ENCODE measurements around the gene TUSC2. TPM values are rescaled to one million over a fixed set of nuclear protein-coding genes. Genes with fewer than 3 reads are reported as not detected.
"Not testable (repeated sequence)": the region's sequence is repeated elsewhere in the genome, so short reads cannot be mapped to it uniquely, and the experiment has no call there.

TUSC2 gene
- total and polyA plus RNA-seq, 5 donors from 2014 or later, result 17.5 to 55.6 (median 45.9) TPM

GRCh38 chr3:50286322-50287227 lies 41.4 kb downstream of the TUSC2 start:
- H3K36me3 Mint-ChIP-seq, result peaks cover 4% of the 10 kb centered on the region
- H3K9me3 Mint-ChIP-seq, result no peaks in the 10 kb centered on the region
- DNase-seq, result no peak
- H3K4me3 ChIP-seq (ENCODE audit: low read depth, low read length), result no peak overlapping the region
- no peaks in the 10 kb centered on the region for H3K27me3 Mint-ChIP-seq
- peaks cover 34% of the 10 kb centered on the region for H3K36me3 ChIP-seq (ENCODE audit: control insufficient read depth, insufficient read depth, low read length)
- no peak for ATAC-seq (ENCODE audit: low read depth in 2 of 2)
- no peak overlapping the region for H3K4me3 Mint-ChIP-seq
- H3K27ac Mint-ChIP-seq, result no peak overlapping the region
- H3K4me1 Mint-ChIP-seq, result peaks cover 0 to 11% (median 2%) of the 10 kb centered on the region in 4 donors
- H3K27ac ChIP-seq (ENCODE audit: insufficient read depth, low read length, poor library complexity, severe bottlenecking), result no peak overlapping the region
- H3K9me3 ChIP-seq (ENCODE audit: control insufficient read depth in 2 of 2, low read length in 2 of 2), result no peaks in the 10 kb centered on the region
- no peaks in the 10 kb centered on the region for H3K27me3 ChIP-seq (ENCODE audit: control insufficient read depth, insufficient read depth, low read length)
- peaks cover 5% of the 10 kb centered on the region for H3K4me1 ChIP-seq (ENCODE audit: control insufficient read depth, insufficient read depth, low read length, poor library complexity, severe bottlenecking)

- H3K9me3 ChIP-seq (ENCODE audit: control insufficient read depth in 2 of 2, low read length in 2 of 2); H3K4me3 Mint-ChIP-seq; DNase-seq; H3K27me3 ChIP-seq (ENCODE audit: control insufficient read depth, insufficient read depth, low read length); H3K4me1 ChIP-seq (ENCODE audit: control insufficient read depth, insufficient read depth, low read length, poor library complexity, severe bottlenecking); ATAC-seq (ENCODE audit: low read depth in 2 of 2); H3K4me1 Mint-ChIP-seq; H3K27ac Mint-ChIP-seq; H3K36me3 Mint-ChIP-seq; H3K27ac ChIP-seq (ENCODE audit: insufficient read depth, low read length, poor library complexity, severe bottlenecking); H3K27me3 Mint-ChIP-seq; H3K9me3 Mint-ChIP-seq; H3K4me3 ChIP-seq (ENCODE audit: low read depth, low read length): not testable (repeated sequence)
- H3K36me3 ChIP-seq (ENCODE audit: control insufficient read depth, insufficient read depth, low read length), result peaks cover 21% of the 10 kb centered on the region
Measured at GRCh38 chr3:50284121-50284520, 43.9 kb downstream of the TUSC2 start.

- Histone ChIP-seq H3K4me1 (ENCODE audit: control insufficient read depth, insufficient read depth, low read length, poor library complexity, severe bottlenecking) (peaks cover 16% of the 10 kb centered on the region), H3K27me3 (ENCODE audit: control insufficient read depth, insufficient read depth, low read length) (peaks cover 5% of the 10 kb centered on the region), H3K27ac (ENCODE audit: insufficient read depth, low read length, poor library complexity, severe bottlenecking) (no peak overlapping the region), H3K4me3 (ENCODE audit: low read depth, low read length) (no peak overlapping the region), H3K9me3 (ENCODE audit: control insufficient read depth in 2 of 2, low read length in 2 of 2) (no peaks in the 10 kb centered on the region), H3K36me3 (ENCODE audit: control insufficient read depth, insufficient read depth, low read length) (no peaks in the 10 kb centered on the region)
- Mint-ChIP-seq H3K9me3 (no peaks in the 10 kb centered on the region), H3K4me3 (no peak overlapping the region), H3K4me1 (peaks cover 0 to 16% (median 2%) of the 10 kb centered on the region in 4 donors), H3K27ac (no peak overlapping the region), H3K36me3 (no peaks in the 10 kb centered on the region), H3K27me3 (peaks cover 31% of the 10 kb centered on the region)
- no peak for DNase-seq
- ATAC-seq (ENCODE audit: low read depth in 2 of 2), result no peak
Measured at GRCh38 chr3:50279255-50280016, 48.6 kb downstream of the TUSC2 start.

GRCh38 chr3:50278880-50279224 lies 49.2 kb downstream of the TUSC2 start, which contains the start of gene LSMEM2:
Gene LSMEM2 (plus strand): TSS chr3:50279087. CDS start chr3:50279114, 27 bp downstream.
- H3K27ac Mint-ChIP-seq, result no peak within 1 kb of the TSS

GRCh38 chr3:50278123-50278879 lies 49.7 kb downstream of the TUSC2 start:
- DNase-seq (no peak), ATAC-seq (ENCODE audit: low read depth in 2 of 2) (no peak)
- Mint-ChIP-seq H3K27ac (no peak overlapping the region), H3K4me3 (no peak overlapping the region), H3K4me1 (peaks cover 0 to 22% (median 7%) of the 10 kb centered on the region in 4 donors), H3K9me3 (no peaks in the 10 kb centered on the region), H3K36me3 (no peaks in the 10 kb centered on the region), H3K27me3 (peaks cover 38% of the 10 kb centered on the region)
- H3K27ac ChIP-seq (ENCODE audit: insufficient read depth, low read length, poor library complexity, severe bottlenecking), result no peak overlapping the region
- no peak overlapping the region for H3K4me3 ChIP-seq (ENCODE audit: low read depth, low read length)
- no peaks in the 10 kb centered on the region for H3K36me3 ChIP-seq (ENCODE audit: control insufficient read depth, insufficient read depth, low read length)
- H3K9me3 ChIP-seq (ENCODE audit: control insufficient read depth in 2 of 2, low read length in 2 of 2), result no peaks in the 10 kb centered on the region
- peaks cover 25% of the 10 kb centered on the region for H3K4me1 ChIP-seq (ENCODE audit: control insufficient read depth, insufficient read depth, low read length, poor library complexity, severe bottlenecking)
- H3K27me3 ChIP-seq (ENCODE audit: control insufficient read depth, insufficient read depth, low read length), result peaks cover 8% of the 10 kb centered on the region

More at GRCh38 chr3:50278880-50279224, 49.2 kb downstream of the TUSC2 start, which contains the start of gene LSMEM2:
- DNase-seq (no peak), ATAC-seq (ENCODE audit: low read depth in 2 of 2) (no peak)
- Histone ChIP-seq H3K4me3 (ENCODE audit: low read depth, low read length) (no peak within 1 kb of the TSS), H3K9me3 (ENCODE audit: control insufficient read depth in 2 of 2, low read length in 2 of 2) (no peaks in the 10 kb centered on the region), H3K36me3 (ENCODE audit: control insufficient read depth, insufficient read depth, low read length) (no peaks in the 10 kb centered on the region), H3K27me3 (ENCODE audit: control insufficient read depth, insufficient read depth, low read length) (peaks cover 8% of the 10 kb centered on the region), H3K4me1 (ENCODE audit: control insufficient read depth, insufficient read depth, low read length, poor library complexity, severe bottlenecking) (peaks cover 22% of the 10 kb centered on the region), H3K27ac (ENCODE audit: insufficient read depth, low read length, poor library complexity, severe bottlenecking) (no peak within 1 kb of the TSS)
- Mint-ChIP-seq H3K36me3 (no peaks in the 10 kb centered on the region), H3K27me3 (peaks cover 37% of the 10 kb centered on the region), H3K4me1 (peaks cover 0 to 20% (median 7%) of the 10 kb centered on the region in 4 donors), H3K9me3 (no peaks in the 10 kb centered on the region), H3K4me3 (no peak within 1 kb of the TSS)

GRCh38 chr3:50276762-50277101 lies 51.3 kb downstream of the TUSC2 start:
- ATAC-seq (ENCODE audit: low read depth in 2 of 2) (no peak), DNase-seq (no peak)
- Histone ChIP-seq H3K4me3 (ENCODE audit: low read depth, low read length) (no peak overlapping the region), H3K4me1 (ENCODE audit: control insufficient read depth, insufficient read depth, low read length, poor library complexity, severe bottlenecking) (peaks cover 29% of the 10 kb centered on the region), H3K36me3 (ENCODE audit: control insufficient read depth, insufficient read depth, low read length) (no peaks in the 10 kb centered on the region), H3K27me3 (ENCODE audit: control insufficient read depth, insufficient read depth, low read length) (peaks cover 8% of the 10 kb centered on the region), H3K27ac (ENCODE audit: insufficient read depth, low read length, poor library complexity, severe bottlenecking) (no peak overlapping the region), H3K9me3 (ENCODE audit: control insufficient read depth in 2 of 2, low read length in 2 of 2) (no peaks in the 10 kb centered on the region)
- peaks cover 49% of the 10 kb centered on the region for H3K27me3 Mint-ChIP-seq
- peaks cover 0 to 2% (median 0%) of the 10 kb centered on the region in 7 donors for H3K9me3 Mint-ChIP-seq
- H3K27ac Mint-ChIP-seq, result no peak overlapping the region
- no peak overlapping the region for H3K4me3 Mint-ChIP-seq
- H3K4me1 Mint-ChIP-seq, result peaks cover 0 to 28% (median 12%) of the 10 kb centered on the region in 4 donors
- H3K36me3 Mint-ChIP-seq, result no peaks in the 10 kb centered on the region

- Histone ChIP-seq H3K4me1 (ENCODE audit: control insufficient read depth, insufficient read depth, low read length, poor library complexity, severe bottlenecking) (peaks cover 29% of the 10 kb centered on the region), H3K4me3 (ENCODE audit: low read depth, low read length) (no peak overlapping the region), H3K36me3 (ENCODE audit: control insufficient read depth, insufficient read depth, low read length) (no peaks in the 10 kb centered on the region), H3K27me3 (ENCODE audit: control insufficient read depth, insufficient read depth, low read length) (peaks cover 8% of the 10 kb centered on the region), H3K9me3 (ENCODE audit: control insufficient read depth in 2 of 2, low read length in 2 of 2) (no peaks in the 10 kb centered on the region), H3K27ac (ENCODE audit: insufficient read depth, low read length, poor library complexity, severe bottlenecking) (no peak overlapping the region)
- peaks cover 0 to 28% (median 13%) of the 10 kb centered on the region in 4 donors for H3K4me1 Mint-ChIP-seq
- H3K27me3 Mint-ChIP-seq, result peaks cover 55% of the 10 kb centered on the region
- H3K9me3 Mint-ChIP-seq, result peaks cover 0 to 2% (median 0%) of the 10 kb centered on the region in 7 donors
- no peak overlapping the region for H3K27ac Mint-ChIP-seq
- DNase-seq (peak in 1 of 3 donors; percentile 55), ATAC-seq (ENCODE audit: low read depth in 2 of 2) (no peak)
- peak overlapping the region in 3 of 4 donors; percentile 50 to 58 (median 53) for H3K4me3 Mint-ChIP-seq
- no peaks in the 10 kb centered on the region for H3K36me3 Mint-ChIP-seq
Measured at GRCh38 chr3:50275996-50276761, 51.8 kb downstream of the TUSC2 start.

All from CD4-positive, CD25-positive, alpha-beta regulatory T cell (primary cell).